ENCODE measurements around the gene ADGRV1. TPM values are rescaled to one million over a fixed set of nuclear protein-coding genes. Genes with fewer than 3 reads are reported as not detected.
"Not testable (repeated sequence)": the region's sequence is repeated elsewhere in the genome, so short reads cannot be mapped to it uniquely, and the experiment has no call there.

The ADGRV1 gene
- total and polyA plus RNA-seq, 8 donors = 12.5 to 36.4 (median 16.9) TPM

GRCh38 chr5:90967851-90968250 is 409.3 kb downstream of the ADGRV1 start:
- intact Hi-C loops (cut with DNase I) = no loop called here
- Histone ChIP-seq H3K4me3 (no peak overlapping the region), H3K4me1 (no peaks in the 10 kb centered on the region), H3K27ac (no peak overlapping the region), H3K27me3 (no peaks in the 10 kb centered on the region), H3K9me3 (peaks cover 0 to 7% of the 10 kb centered on the region in 2 donors), H3K36me3 (no peaks in the 10 kb centered on the region)
- no peak for TF ChIP-seq CTCF (IDR thresholded peaks at IDR 0.05)
- ATAC-seq = no peak
- no peak for DNase-seq

DNA sequence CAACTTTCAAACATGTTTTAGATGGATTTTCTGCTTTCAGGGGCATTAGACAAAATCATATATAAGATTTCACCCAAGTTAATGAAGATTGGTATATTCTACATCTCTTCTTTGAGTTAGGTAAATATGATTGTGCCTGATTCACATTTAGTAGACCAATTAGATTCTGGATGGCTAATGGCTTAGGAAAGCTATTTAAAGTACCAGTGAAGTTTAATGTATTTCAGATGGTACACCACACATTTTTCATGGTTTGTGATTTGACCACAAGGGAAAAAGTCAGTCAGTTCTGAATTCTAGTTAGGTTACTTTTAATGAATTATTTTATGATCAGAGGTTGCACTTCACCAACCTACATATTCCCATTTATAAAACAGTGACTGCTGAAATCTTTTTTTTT is 409.7 kb downstream of the ADGRV1 start:
- DNase-seq (no peak), ATAC-seq (no peak)
- H3K4me1 ChIP-seq = no peaks in the 10 kb centered on the region
- no peak overlapping the region for H3K4me3 ChIP-seq
- peaks cover 0 to 7% of the 10 kb centered on the region in 2 donors for H3K9me3 ChIP-seq
- no peaks in the 10 kb centered on the region for H3K36me3 ChIP-seq
- intact Hi-C loops (cut with DNase I) = no loop called here
- H3K27ac ChIP-seq = no peak overlapping the region
- no peak for TF ChIP-seq CTCF (IDR thresholded peaks at IDR 0.05)
- no peaks in the 10 kb centered on the region for H3K27me3 ChIP-seq

DNA sequence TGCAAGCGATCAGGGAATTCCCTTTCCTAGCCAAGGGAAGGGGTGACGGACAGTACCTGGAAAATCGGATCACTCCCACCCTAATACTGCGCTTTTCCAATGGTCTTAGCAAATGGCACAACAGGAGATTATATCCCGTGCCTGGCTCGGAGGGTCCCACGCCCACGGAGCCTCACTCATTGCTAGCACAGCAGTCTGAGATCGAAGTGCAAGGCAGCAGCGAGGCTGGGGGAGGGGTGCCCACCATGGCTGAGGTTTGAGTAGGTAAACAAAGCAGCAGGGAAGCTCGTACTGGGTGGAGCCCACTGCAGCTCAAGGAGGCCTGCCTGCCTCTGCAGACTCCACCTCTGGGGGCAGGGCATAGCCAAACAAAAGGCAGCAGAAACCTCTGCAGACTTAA is 411.3 kb downstream of the ADGRV1 start:
- intact Hi-C loops (cut with DNase I); H3K36me3 ChIP-seq; H3K27ac ChIP-seq; H3K27me3 ChIP-seq; ATAC-seq; H3K9me3 ChIP-seq; H3K4me1 ChIP-seq; DNase-seq; H3K4me3 ChIP-seq: not testable (repeated sequence)

- no peaks in the 10 kb centered on the region for H3K36me3 ChIP-seq
- H3K4me3 ChIP-seq = no peak overlapping the region
- H3K27ac ChIP-seq = no peak overlapping the region
- no peak for TF ChIP-seq CTCF (IDR thresholded peaks at IDR 0.05)
- DNase-seq (no peak), ATAC-seq (no peak)
- no peaks in the 10 kb centered on the region for H3K4me1 ChIP-seq
- intact Hi-C loops (cut with DNase I) = no loop called here
- no peaks in the 10 kb centered on the region for H3K27me3 ChIP-seq
- no peaks in the 10 kb centered on the region for H3K9me3 ChIP-seq
Observed at GRCh38 chr5:90981177-90981576, 422.6 kb downstream of the ADGRV1 start.

DNA sequence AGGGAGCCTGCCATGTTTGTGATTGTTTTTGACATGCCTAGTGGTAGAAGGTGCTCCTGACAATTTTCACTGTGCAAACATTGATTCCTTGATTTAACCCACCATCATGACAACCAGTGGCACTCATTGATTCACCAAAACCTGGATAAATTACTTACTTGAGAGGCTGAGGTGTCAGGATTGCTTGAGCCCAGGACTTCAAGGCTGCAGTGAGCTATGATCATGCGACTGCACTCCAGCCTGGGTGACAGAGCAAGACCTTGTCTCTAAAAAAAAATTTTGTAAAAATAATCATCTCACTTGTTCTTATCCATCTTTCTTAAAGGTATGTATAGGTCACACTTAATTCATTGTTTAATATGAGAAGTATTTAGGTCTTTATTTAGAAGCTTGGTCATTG is 423.2 kb downstream of the ADGRV1 start:
- Histone ChIP-seq H3K4me1 (no peaks in the 10 kb centered on the region), H3K9me3 (no peaks in the 10 kb centered on the region), H3K27ac (no peak overlapping the region), H3K27me3 (no peaks in the 10 kb centered on the region), H3K36me3 (no peaks in the 10 kb centered on the region), H3K4me3 (no peak overlapping the region)
- no peak for TF ChIP-seq CTCF (IDR thresholded peaks at IDR 0.05)
- DNase-seq (no peak), ATAC-seq (no peak)
- intact Hi-C loops (cut with DNase I) = no loop called here

DNA sequence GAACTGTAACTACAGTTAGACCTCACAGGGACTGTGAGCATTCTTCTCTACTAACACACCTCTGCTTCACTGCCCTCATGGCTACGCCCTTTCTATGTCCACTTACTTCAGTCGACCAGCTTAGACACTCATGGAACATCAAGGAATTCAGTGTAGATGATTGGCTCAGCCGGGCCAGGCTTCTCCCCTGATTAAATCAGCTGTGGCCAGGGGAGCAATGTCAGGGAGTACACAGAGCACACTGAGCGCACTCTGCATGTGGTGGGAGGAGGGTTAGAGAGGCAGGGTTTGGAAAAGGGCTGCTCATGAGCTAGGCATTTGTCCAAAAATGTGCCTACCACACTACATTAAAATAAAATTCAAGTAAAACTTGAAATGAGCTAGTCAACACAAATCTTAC is 424.0 kb downstream of the ADGRV1 start:
- no peak for TF ChIP-seq CTCF (IDR thresholded peaks at IDR 0.05)
- Histone ChIP-seq H3K27ac (no peak overlapping the region), H3K36me3 (no peaks in the 10 kb centered on the region), H3K4me1 (no peaks in the 10 kb centered on the region), H3K9me3 (no peaks in the 10 kb centered on the region), H3K27me3 (no peaks in the 10 kb centered on the region), H3K4me3 (no peak overlapping the region)
- ATAC-seq (peak; percentile 50), DNase-seq (no peak)
- intact Hi-C loops (cut with DNase I) = no loop called here
